HG02884 (cell line): ENCODE measurements around the gene R3HDM4.

Experiments used
- ATAC-seq: cut with Tn5 transposase; IDR thresholded peaks from one replicate; pipeline ENCODE4 v1.9.1; 2021; ENCODE audit warnings: mild to moderate bottlenecking, moderate library complexity; ENCODE audit not compliant: unreplicated experiment

Gene R3HDM4

DNA sequence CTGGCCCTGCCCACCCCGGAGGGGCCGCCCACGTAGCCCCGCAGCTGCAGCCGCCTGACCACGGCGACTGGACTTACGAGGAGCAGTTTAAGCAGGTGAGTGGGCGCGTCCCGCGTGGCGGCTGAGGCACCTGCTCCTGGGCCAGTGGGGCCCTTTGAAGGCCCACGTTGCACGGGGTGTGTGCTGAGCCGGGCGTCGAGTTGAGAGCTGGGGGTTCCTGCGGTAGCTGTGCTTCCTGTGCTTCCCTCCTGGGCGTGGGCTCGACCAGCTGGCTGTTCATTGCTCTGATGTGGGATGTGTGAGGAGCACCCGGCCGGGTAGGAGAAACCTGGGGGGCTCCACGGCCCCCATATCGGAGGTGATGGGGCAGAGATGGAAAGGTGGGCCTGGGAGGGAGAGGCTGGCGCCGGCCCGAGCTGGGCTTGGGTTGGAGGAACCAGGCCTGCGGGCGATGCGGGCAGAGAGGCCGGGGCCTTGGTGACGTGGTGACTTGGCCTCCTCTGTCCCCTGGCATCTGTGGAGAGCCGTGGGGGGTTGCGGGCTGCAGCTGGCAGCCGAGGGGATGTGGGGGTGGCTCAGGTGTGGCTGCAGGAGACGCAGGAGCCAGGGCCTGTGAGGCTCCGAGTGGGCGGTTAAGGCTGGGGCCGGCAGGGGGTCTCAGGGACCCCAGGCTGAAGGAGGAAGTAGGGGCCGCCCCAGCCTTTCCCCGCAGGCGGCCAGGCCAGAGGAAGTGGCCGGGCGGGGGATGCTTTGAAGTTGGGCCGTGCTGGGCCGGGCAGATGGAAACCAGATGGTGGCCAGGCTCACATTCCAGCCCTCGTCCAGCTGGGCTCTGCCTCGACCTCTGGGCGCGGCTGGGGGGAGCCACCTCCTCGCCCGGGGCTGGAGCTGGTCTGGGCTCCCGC is 19.9 kb upstream of the R3HDM4 start:
- ATAC-seq = no peak

- ATAC-seq = no peak
Observed at GRCh38 chr19:931860-932647, 19.0 kb upstream of the R3HDM4 start.

- ATAC-seq = no peak
Observed at GRCh38 chr19:929891-930258, 16.9 kb upstream of the R3HDM4 start.

GRCh38 chr19:929203-929890 is 16.3 kb upstream of the R3HDM4 start:
- ATAC-seq = no peak

DNA sequence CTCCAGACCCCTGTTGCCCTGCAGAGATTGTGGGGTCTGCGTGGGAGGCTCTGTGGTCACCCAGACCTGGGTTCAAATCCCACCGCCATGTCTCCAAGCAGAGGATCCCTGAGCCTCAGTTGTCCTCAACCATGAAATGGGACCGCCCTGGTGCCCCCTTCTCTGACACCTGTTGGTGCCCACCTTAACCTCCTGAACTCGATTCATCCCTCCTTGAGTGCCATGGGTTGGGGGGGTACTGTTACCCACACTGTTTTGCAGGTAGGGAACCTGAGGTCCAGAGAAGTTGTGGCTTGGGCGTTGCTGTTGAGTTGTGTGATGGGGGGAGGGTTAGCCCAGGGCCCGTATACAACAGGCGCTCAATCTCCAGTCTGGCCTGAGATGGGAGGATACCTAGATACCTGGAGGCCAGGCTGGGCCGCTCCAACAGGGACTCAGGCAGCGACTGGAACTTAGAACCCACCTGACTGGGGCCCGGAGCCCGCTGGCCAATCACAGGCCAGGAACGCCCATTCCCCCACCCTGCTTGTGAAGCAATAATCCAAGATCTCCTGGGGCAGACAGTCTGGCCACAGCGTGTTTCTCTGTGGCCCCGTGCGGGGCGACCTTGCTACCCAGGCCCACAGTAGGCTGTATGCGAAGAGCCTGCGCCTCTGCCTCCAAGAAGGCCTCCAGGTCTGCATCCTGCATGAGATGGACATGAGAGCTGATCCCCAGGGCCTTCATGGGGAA is 15.6 kb upstream of the R3HDM4 start:
- ATAC-seq = no peak

- no peak for ATAC-seq
Observed at GRCh38 chr19:927780-928401, 14.9 kb upstream of the R3HDM4 start.

DNA sequence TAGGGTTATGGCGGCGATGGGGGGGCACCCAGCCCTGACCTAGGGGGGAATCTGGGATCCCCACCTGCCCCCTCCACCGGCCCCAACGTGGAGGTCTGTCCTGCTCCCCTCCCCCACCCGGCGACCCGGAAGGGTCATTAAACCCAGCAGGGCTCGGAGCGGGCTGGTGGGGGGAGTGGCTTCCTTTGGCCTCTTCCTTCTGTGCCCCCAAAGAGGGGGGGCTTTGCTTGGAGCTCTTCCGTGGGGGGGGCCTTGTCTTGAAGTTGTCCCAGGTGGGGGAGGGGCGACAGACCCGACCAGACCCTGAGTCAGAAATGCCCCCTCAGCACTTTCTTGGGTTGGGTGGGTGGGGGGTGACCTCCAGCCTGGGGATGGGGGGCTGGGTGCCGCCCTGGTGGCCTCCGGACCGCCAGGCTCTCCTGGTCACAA is 14.3 kb upstream of the R3HDM4 start:
- no peak for ATAC-seq

DNA sequence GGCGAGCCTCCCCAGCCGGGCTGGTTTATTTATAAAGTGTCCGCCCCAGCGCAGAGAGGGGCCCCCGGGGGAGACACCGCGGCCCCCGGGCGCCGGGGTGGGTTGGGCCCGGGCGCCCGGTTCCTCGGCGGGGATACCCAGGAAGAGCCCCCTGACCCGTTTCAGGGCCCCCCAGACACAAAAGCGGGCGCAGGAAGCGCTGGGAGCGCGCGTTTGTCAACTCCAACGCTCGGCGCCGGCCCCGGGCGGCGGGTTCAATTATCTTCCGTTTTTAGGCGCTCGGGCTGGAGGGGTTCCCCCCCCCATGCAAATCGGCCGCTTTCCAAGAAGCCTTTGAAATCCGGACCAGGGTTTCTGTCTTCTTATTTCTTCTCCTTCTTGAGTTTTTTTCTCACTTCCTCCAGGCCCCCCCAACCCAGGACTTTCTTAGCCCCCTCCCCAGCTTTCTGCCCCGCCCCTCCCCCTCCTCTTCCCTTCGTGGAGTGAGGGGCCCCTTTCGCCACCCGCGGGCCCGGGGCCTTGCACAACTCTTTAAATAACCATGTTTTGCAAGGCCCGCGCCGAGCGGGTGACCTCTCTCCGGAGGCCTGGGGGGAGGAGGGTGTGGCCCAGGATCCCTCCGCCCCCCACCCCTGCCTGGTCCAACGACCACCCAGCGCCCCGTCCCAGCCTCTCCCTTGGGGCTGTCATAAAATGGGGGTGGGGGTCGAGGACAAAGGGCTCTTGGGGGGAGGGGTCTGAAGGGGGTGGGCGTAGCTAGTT is 13.8 kb upstream of the R3HDM4 start:
- ATAC-seq = no peak

GRCh38 chr19:926323-926588 is 13.2 kb upstream of the R3HDM4 start:
- ATAC-seq = no peak

GRCh38 chr19:925526-926322 is 12.7 kb upstream of the R3HDM4 start, which contains the start of gene ARID3A:
TSS of gene ARID3A (plus strand) at chr19:926035. CDS start at chr19:929529, 3,494 bp downstream.
- ATAC-seq = peak; percentile 41

DNA sequence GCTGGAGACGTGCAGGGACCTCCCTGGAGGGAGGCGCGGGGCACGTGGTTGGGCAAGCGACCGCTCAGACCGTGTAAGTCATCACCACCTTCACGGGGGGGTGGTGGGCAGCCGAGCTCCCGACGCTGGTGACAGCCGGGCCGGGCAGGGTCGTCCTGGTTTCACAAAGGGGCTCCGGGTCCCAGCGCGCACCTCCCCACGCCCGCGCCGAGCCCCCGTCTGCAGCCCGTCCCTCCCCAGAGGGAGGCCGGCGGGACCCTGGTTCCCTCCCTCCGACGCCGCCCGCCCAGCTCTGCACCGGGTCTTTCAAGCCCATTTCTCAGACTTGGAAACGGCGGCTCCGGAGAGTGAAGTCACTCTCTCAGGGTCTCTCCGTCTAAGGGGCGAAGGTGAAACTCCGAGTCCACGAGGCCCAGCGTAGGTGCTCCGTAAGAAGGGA is 12.1 kb upstream of the R3HDM4 start:
- ATAC-seq = peak; percentile 21

DNA sequence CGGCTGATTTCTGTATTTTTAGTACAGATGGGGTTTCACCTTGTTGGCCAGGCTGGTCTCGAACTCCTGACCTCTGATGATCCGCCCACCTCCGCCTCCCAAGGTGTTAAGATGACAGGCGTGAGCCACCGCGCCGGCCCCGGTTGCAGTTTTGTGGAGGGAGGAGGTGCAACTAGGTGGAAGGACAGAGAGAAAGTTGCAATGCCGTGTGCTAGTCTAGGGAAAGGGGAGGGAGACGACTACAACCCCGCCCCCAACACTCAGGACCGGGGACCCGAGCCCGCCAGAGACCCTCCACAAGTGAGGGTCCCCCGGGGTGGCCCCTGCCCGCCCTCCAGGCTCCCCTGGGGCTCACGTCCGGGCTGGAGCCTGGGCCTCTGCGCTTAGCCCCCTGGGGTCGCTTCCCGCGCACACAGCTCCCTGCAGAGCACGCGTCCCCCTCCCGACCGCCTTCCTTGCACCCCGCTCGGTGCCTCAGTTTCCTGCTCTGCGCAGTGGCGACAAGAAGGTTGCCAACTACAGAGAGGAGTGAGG is 11.6 kb upstream of the R3HDM4 start:
- ATAC-seq = no peak

GRCh38 chr19:920051-920864 is 7.2 kb upstream of the R3HDM4 start:
- no peak for ATAC-seq

- no peak for ATAC-seq
Observed at GRCh38 chr19:919199-920050, 6.4 kb upstream of the R3HDM4 start.

GRCh38 chr19:918481-919198 is 5.6 kb upstream of the R3HDM4 start:
- ATAC-seq = no peak

- ATAC-seq = no peak
Observed at GRCh38 chr19:918152-918437, 5.1 kb upstream of the R3HDM4 start.
